ENCODE results near the gene CDK14. TPM values are rescaled to one million over a fixed set of nuclear protein-coding genes. Genes with fewer than 3 reads are reported as not detected.

The CDK14 gene
- polyA plus RNA-seq, 1 donor from 2014 or later: 25.1 TPM

- no peaks in the 10 kb centered on the region for H3K9me3 ChIP-seq (ENCODE audit: low read length)
- H3K36me3 ChIP-seq (ENCODE audit: insufficient read depth, low read length): no peaks in the 10 kb centered on the region
- H3K27me3 ChIP-seq (ENCODE audit: insufficient read depth, low read depth, low read length): no peaks in the 10 kb centered on the region
- no peaks in the 10 kb centered on the region for H4K20me1 ChIP-seq (ENCODE audit: insufficient read depth)
- H3K9me2 ChIP-seq (ENCODE audit: insufficient read depth, low read length): no peaks in the 10 kb centered on the region
- H2AFZ ChIP-seq (ENCODE audit: low read depth, low read length): no peak overlapping the region
- H3K4me3 ChIP-seq (ENCODE audit: low read length): no peak overlapping the region
- no peaks in the 10 kb centered on the region for H3K79me2 ChIP-seq (replicated peaks; ENCODE audit: insufficient read depth, low read length)
- no peak overlapping the region for H3K9ac ChIP-seq (ENCODE audit: low read length)
- no peak overlapping the region for H3K27ac ChIP-seq (ENCODE audit: low read length)
- no peak for TF ChIP-seq TAF1 (IDR thresholded peaks at IDR 0.05; ENCODE audit: low read depth)
- no peak for TF ChIP-seq REST (IDR thresholded peaks at IDR 0.05; ENCODE audit: borderline replicate concordance)
- H3K4me2 ChIP-seq (ENCODE audit: low read length): no peak overlapping the region
- H3F3A ChIP-seq (ENCODE audit: insufficient read depth, low read length, poor library complexity, severe bottlenecking): no peaks in the 10 kb centered on the region
These were observed 105.7 kb downstream of the CDK14 start for GRCh38 chr7:90701771-90702170.

- Histone ChIP-seq H3K4me2 (ENCODE audit: low read length) (no peak overlapping the region), H3K27me3 (ENCODE audit: insufficient read depth, low read depth, low read length) (no peaks in the 10 kb centered on the region), H3K9me2 (ENCODE audit: insufficient read depth, low read length) (no peaks in the 10 kb centered on the region), H3K27ac (ENCODE audit: low read length) (no peak overlapping the region), H3K9me3 (ENCODE audit: low read length) (no peaks in the 10 kb centered on the region), H3K36me3 (ENCODE audit: insufficient read depth, low read length) (no peaks in the 10 kb centered on the region), H2AFZ (ENCODE audit: low read depth, low read length) (no peak overlapping the region), H3K4me3 (ENCODE audit: low read length) (no peak overlapping the region), H4K20me1 (ENCODE audit: insufficient read depth) (no peaks in the 10 kb centered on the region), H3K9ac (ENCODE audit: low read length) (no peak overlapping the region), H3K79me2 (replicated peaks; ENCODE audit: insufficient read depth, low read length) (no peaks in the 10 kb centered on the region), H3F3A (ENCODE audit: insufficient read depth, low read length, poor library complexity, severe bottlenecking) (no peaks in the 10 kb centered on the region)
- TF ChIP-seq CTCF (IDR thresholded peaks at IDR 0.05; ENCODE audit: poor library complexity, severe bottlenecking) (no peak), RAD21 (conservative IDR thresholded peaks at IDR 0.05) (no peak), TAF1 (IDR thresholded peaks at IDR 0.05; ENCODE audit: low read depth) (no peak), SMC3 (conservative IDR thresholded peaks at IDR 0.05; ENCODE audit: poor library complexity) (no peak), REST (IDR thresholded peaks at IDR 0.05; ENCODE audit: borderline replicate concordance) (no peak), EZH2 (IDR thresholded peaks at IDR 0.05; ENCODE audit: borderline replicate concordance, insufficient read depth, low read length, poor library complexity, severe bottlenecking) (no peak), MXI1 (conservative IDR thresholded peaks at IDR 0.05; ENCODE audit: poor library complexity, severe bottlenecking) (no peak), EP300 (conservative IDR thresholded peaks at IDR 0.05; ENCODE audit: poor library complexity, severe bottlenecking) (no peak), POLR2AphosphoS5 (IDR thresholded peaks at IDR 0.05) (no peak)
These were observed 109.4 kb downstream of the CDK14 start for GRCh38 chr7:90705391-90706071.
